ENCODE measurements around the gene DUS1L.

The DUS1L gene

GRCh38 chr17:82065638-82066303 is at the start of gene DUS1L:
Gene DUS1L, minus strand, starts transcription at chr17:82065804. Its CDS starts 745 bp downstream, at chr17:82065059.
- H3K4me3 ChIP-seq (ENCODE audit: low read depth, low read length) = peak within 1 kb of the TSS; percentile 85
- TF ChIP-seq, protein P1, sequence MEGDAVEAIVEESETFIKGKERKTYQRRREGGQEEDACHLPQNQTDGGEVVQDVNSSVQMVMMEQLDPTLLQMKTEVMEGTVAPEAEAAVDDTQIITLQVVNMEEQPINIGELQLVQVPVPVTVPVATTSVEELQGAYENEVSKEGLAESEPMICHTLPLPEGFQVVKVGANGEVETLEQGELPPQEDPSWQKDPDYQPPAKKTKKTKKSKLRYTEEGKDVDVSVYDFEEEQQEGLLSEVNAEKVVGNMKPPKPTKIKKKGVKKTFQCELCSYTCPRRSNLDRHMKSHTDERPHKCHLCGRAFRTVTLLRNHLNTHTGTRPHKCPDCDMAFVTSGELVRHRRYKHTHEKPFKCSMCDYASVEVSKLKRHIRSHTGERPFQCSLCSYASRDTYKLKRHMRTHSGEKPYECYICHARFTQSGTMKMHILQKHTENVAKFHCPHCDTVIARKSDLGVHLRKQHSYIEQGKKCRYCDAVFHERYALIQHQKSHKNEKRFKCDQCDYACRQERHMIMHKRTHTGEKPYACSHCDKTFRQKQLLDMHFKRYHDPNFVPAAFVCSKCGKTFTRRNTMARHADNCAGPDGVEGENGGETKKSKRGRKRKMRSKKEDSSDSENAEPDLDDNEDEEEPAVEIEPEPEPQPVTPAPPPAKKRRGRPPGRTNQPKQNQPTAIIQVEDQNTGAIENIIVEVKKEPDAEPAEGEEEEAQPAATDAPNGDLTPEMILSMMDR (IDR thresholded peaks at IDR 0.05; ENCODE audit: low read depth, low read length) = no peak

GRCh38 chr17:82114872-82115271 is 49.3 kb upstream of the DUS1L start:
- no peak overlapping the region for H3K4me3 ChIP-seq (ENCODE audit: low read depth, low read length)
- TF ChIP-seq, protein P1 (IDR thresholded peaks at IDR 0.05; ENCODE audit: low read depth, low read length) = no peak

DNA sequence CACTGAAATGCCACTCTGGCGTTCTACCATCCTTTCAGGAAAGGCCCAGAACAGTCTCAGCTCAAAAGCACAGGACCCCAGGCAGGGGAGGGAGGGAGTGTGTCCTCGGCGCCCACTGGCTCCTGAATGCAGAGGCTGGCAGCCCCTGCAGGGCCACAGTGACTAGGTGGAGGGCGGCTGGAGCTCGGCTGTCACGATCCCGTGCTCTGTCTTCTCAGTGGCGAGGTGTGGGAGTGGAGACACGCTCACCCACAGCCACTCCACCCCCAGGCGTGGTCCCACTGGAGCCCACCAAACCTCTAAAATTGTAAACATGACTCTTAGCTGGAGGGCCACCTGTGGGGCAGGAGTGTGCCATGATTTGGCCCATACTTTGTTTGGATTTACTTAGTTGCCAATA is 48.8 kb upstream of the DUS1L start:
- no peak overlapping the region for H3K4me3 ChIP-seq (ENCODE audit: low read depth, low read length)
- TF ChIP-seq, protein P1 (IDR thresholded peaks at IDR 0.05; ENCODE audit: low read depth, low read length) = no peak

DNA sequence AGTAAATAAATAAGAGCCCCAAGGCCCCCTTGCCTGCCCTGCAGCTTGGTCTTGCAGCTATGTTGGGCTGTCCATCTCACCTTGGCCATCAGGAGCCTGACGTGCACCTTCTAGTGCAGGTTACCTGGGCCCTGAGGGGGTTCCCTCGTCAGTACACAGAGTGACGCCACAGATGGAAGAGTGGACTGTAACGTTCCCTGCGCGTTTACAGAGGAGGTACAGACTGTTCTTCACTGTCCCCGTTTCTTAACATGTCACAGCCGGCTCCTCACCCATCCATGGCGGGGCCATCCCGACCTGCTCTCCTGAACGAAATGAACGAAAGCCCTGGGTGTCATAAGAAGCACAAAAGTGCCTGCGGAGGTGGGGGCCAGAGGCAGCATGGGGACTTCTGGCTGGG is 48.3 kb upstream of the DUS1L start:
- TF ChIP-seq, protein P1 (IDR thresholded peaks at IDR 0.05; ENCODE audit: low read depth, low read length) = no peak
- H3K4me3 ChIP-seq (ENCODE audit: low read depth, low read length) = no peak overlapping the region

GRCh38 chr17:82113422-82113821 is 47.8 kb upstream of the DUS1L start:
- no peak overlapping the region for H3K4me3 ChIP-seq (ENCODE audit: low read depth, low read length)
- TF ChIP-seq, protein P1 (IDR thresholded peaks at IDR 0.05; ENCODE audit: low read depth, low read length) = no peak

GRCh38 chr17:82112914-82113311 is 47.3 kb upstream of the DUS1L start:
- no peak overlapping the region for H3K4me3 ChIP-seq (ENCODE audit: low read depth, low read length)
- TF ChIP-seq, protein P1 (IDR thresholded peaks at IDR 0.05; ENCODE audit: low read depth, low read length) = no peak

GRCh38 chr17:82112181-82112913 is 46.7 kb upstream of the DUS1L start:
- H3K4me3 ChIP-seq (ENCODE audit: low read depth, low read length) = no peak overlapping the region
- TF ChIP-seq, protein P1 (IDR thresholded peaks at IDR 0.05; ENCODE audit: low read depth, low read length) = no peak

All from WI38 (cell line).